HEK293 (cell line): ENCODE data around the gene SLBP.

Experiments
- CTCF ChIA-PET: fragments of 350-600 bp; formaldehyde crosslinking; extraction: SDS; loops from one replicate; lab custom pipeline; 2021; ENCODE audit warnings: antibody characterized with exemption; lab: Yijun Ruan, JAX
- POLR2A ChIA-PET: fragments of 300-600 bp; formaldehyde crosslinking; extraction: SDS; loops from one replicate; lab custom pipeline; 2020; ENCODE audit warnings: antibody characterized with exemption, inconsistent platforms; lab: Yijun Ruan, JAX
- H3K27ac ChIP-seq: fragments of 200-500 bp; sonication (Bioruptor generic); 2 replicates; pipeline ENCODE4 v1.5.1; 2014; ENCODE audit warnings: low read depth, low read length, control low read depth, inconsistent platforms; ENCODE audit errors: extremely low read depth
- H3K36me3 ChIP-seq, 2 experiments: fragments of 200-500 bp in 1 of 2; sonication (Bioruptor generic) in 1 of 2; 1 replicate in 1 of 2; 2 replicates in 1 of 2; pipeline ENCODE4 v1.5.1; 2014 to 2017; ENCODE audit warnings: inconsistent platforms in 2 of 2, low read length in 2 of 2; ENCODE audit not compliant: control insufficient read depth in 2 of 2, insufficient read depth in 1 of 2
- H3K4me1 ChIP-seq: fragments of 200-500 bp; sonication (Bioruptor generic); 2 replicates; pipeline ENCODE4 v1.5.1; 2014; ENCODE audit warnings: mild to moderate bottlenecking, low read length, inconsistent platforms; ENCODE audit not compliant: control insufficient read depth, insufficient read depth
- H3K4me3 ChIP-seq: 2 replicates; pipeline ENCODE4 v1.5.1; 2011; ENCODE audit warnings: low read depth, mild to moderate bottlenecking, control low read depth, low read length, moderate library complexity
- H3K9me3 ChIP-seq: fragments of 200-500 bp; sonication (Bioruptor generic); 2 replicates; pipeline ENCODE4 v1.5.1; 2014; ENCODE audit warnings: low read depth, low read length, inconsistent platforms; ENCODE audit not compliant: control insufficient read depth, insufficient read depth
- FEZF1 ChIP-seq: fragments of 450-650 bp; formaldehyde crosslinking; IDR thresholded peaks from 2 replicates; pipeline ENCODE4 v1.5.1; 2016; ENCODE audit warnings: missing biosample characterization, missing genetic modification characterization
- SP2 ChIP-seq: fragments of 450-650 bp; formaldehyde crosslinking; IDR thresholded peaks from 2 replicates; pipeline ENCODE4 v1.5.1; 2016; ENCODE audit warnings: missing biosample characterization, missing genetic modification characterization
- ZNF202 ChIP-seq: fragments of 450-650 bp; formaldehyde crosslinking; IDR thresholded peaks from 2 replicates; pipeline ENCODE4 v1.5.1; 2016; ENCODE audit warnings: missing biosample characterization, missing genetic modification characterization, borderline replicate concordance
- ZNF391 ChIP-seq: fragments of 450-650 bp; formaldehyde crosslinking; IDR thresholded peaks from 2 replicates; pipeline ENCODE4 v1.5.1; 2016; ENCODE audit warnings: low read depth, missing biosample characterization, missing genetic modification characterization, borderline replicate concordance
- ZNF48 ChIP-seq: fragments of 450-650 bp; formaldehyde crosslinking; IDR thresholded peaks from 2 replicates; pipeline ENCODE4 v1.5.1; 2016; ENCODE audit warnings: missing biosample characterization, missing genetic modification characterization
- ZNF501 ChIP-seq: fragments of 450-650 bp; formaldehyde crosslinking; IDR thresholded peaks from 2 replicates; pipeline ENCODE4 v1.5.1; 2016; ENCODE audit warnings: missing biosample characterization, missing genetic modification characterization
- ZNF510 ChIP-seq: fragments of 450-650 bp; formaldehyde crosslinking; IDR thresholded peaks from 2 replicates; pipeline ENCODE4 v1.5.1; 2018; ENCODE audit warnings: mild to moderate bottlenecking, missing genetic modification characterization, missing biosample characterization; ENCODE audit not compliant: insufficient replicate concordance
- ZNF626 ChIP-seq: fragments of 450-650 bp; sonication (Bioruptor Pico); formaldehyde crosslinking; IDR thresholded peaks from 2 replicates; pipeline ENCODE4 v1.5.1; 2018; ENCODE audit warnings: missing biosample characterization, missing genetic modification characterization, inconsistent platforms
- TF ChIP-seq, protein P1 (sequence below): fragments of 450-650 bp; formaldehyde crosslinking; IDR thresholded peaks from 2 replicates; pipeline ENCODE4 v1.5.1; 2016; ENCODE audit warnings: missing biosample characterization, missing genetic modification characterization
- TF ChIP-seq, protein P2 (sequence below): fragments of 450-650 bp; formaldehyde crosslinking; IDR thresholded peaks from 2 replicates; pipeline ENCODE4 v1.5.1; 2016; ENCODE audit warnings: missing biosample characterization, missing genetic modification characterization, low read depth
- TF ChIP-seq, protein P3 (sequence below): IDR thresholded peaks from 2 replicates; pipeline ENCODE4 v1.6.1; 2011; ENCODE audit warnings: mild to moderate bottlenecking, low read depth, low read length, borderline replicate concordance
- TF ChIP-seq, protein P4 (sequence below): fragments of 450-650 bp; formaldehyde crosslinking; IDR thresholded peaks from 2 replicates; pipeline ENCODE4 v1.5.1; 2017; ENCODE audit warnings: missing biosample characterization, missing genetic modification characterization
- TF ChIP-seq, protein P5 (sequence below): fragments of 450-650 bp; formaldehyde crosslinking; IDR thresholded peaks from 2 replicates; pipeline ENCODE4 v1.5.1; 2017; ENCODE audit warnings: missing biosample characterization, mild to moderate bottlenecking, missing genetic modification characterization, moderate library complexity

Gene SLBP

DNA sequence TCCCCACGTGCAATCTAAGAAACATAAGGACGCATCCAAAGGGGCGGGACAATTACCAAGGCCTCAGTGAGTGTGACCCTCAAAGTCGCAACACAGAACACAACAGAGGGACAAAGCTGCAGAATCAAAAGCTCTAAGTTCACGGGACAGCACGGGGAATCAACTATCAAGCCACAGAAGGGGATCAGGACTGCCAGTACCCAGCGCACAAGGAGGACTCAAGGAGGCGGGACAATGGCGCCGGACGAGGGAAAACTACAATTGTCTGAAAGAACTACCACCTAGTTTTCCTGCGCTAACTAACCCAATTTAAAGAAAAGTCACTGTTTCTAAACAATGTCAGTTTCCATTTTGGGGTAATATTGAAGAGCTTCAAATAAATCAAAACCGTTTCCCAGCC is 29.3 kb downstream of the SLBP start (continued):
- no peak for TF ChIP-seq ZNF501 (tag by site-specific recombination)
- TF ChIP-seq ZNF510 (tag by site-specific recombination): no peak
- TF ChIP-seq ZNF626 (tag by site-specific recombination): no peak
- TF ChIP-seq, protein P1, sequence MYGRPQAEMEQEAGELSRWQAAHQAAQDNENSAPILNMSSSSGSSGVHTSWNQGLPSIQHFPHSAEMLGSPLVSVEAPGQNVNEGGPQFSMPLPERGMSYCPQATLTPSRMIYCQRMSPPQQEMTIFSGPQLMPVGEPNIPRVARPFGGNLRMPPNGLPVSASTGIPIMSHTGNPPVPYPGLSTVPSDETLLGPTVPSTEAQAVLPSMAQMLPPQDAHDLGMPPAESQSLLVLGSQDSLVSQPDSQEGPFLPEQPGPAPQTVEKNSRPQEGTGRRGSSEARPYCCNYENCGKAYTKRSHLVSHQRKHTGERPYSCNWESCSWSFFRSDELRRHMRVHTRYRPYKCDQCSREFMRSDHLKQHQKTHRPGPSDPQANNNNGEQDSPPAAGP (tag by site-specific recombination): no peak
- TF ChIP-seq, protein P2, sequence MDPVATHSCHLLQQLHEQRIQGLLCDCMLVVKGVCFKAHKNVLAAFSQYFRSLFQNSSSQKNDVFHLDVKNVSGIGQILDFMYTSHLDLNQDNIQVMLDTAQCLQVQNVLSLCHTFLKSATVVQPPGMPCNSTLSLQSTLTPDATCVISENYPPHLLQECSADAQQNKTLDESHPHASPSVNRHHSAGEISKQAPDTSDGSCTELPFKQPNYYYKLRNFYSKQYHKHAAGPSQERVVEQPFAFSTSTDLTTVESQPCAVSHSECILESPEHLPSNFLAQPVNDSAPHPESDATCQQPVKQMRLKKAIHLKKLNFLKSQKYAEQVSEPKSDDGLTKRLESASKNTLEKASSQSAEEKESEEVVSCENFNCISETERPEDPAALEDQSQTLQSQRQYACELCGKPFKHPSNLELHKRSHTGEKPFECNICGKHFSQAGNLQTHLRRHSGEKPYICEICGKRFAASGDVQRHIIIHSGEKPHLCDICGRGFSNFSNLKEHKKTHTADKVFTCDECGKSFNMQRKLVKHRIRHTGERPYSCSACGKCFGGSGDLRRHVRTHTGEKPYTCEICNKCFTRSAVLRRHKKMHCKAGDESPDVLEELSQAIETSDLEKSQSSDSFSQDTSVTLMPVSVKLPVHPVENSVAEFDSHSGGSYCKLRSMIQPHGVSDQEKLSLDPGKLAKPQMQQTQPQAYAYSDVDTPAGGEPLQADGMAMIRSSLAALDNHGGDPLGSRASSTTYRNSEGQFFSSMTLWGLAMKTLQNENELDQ (tag by site-specific recombination): no peak
- TF ChIP-seq, all 188 proteins: peak for 0

DNA sequence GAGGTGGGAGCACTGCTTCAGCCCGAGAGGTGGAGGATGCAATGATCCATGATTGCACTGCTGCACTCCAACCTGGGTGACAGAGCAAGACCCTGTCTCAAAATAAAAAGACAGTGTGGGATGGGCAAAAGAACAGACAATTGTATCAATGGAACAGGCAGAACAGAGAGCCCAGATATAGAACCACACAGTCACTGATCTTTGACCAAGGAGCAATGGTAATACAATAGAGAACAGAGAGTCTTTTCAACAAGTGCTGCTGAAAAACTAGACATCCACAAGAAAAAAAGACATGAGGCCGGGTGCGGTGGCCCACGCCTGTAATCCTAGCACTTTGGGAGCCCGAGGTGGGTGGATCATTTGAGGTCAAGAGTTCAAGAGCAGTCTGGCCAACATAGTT is 33.9 kb downstream of the SLBP start:
- no peak for TF ChIP-seq FEZF1 (tag by site-specific recombination)
- no peak for TF ChIP-seq ZNF48
- no peak for TF ChIP-seq ZNF202 (tag by site-specific recombination)
- no peak for TF ChIP-seq SP2 (tag by site-specific recombination)
- TF ChIP-seq, protein P3, sequence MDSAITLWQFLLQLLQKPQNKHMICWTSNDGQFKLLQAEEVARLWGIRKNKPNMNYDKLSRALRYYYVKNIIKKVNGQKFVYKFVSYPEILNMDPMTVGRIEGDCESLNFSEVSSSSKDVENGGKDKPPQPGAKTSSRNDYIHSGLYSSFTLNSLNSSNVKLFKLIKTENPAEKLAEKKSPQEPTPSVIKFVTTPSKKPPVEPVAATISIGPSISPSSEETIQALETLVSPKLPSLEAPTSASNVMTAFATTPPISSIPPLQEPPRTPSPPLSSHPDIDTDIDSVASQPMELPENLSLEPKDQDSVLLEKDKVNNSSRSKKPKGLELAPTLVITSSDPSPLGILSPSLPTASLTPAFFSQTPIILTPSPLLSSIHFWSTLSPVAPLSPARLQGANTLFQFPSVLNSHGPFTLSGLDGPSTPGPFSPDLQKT: no peak
- TF ChIP-seq, protein P4, sequence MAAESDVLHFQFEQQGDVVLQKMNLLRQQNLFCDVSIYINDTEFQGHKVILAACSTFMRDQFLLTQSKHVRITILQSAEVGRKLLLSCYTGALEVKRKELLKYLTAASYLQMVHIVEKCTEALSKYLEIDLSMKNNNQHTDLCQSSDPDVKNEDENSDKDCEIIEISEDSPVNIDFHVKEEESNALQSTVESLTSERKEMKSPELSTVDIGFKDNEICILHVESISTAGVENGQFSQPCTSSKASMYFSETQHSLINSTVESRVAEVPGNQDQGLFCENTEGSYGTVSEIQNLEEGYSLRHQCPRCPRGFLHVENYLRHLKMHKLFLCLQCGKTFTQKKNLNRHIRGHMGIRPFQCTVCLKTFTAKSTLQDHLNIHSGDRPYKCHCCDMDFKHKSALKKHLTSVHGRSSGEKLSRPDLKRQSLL (tag by site-specific recombination): no peak
- H3K4me1 ChIP-seq: no peaks in the 10 kb centered on the region

DNA sequence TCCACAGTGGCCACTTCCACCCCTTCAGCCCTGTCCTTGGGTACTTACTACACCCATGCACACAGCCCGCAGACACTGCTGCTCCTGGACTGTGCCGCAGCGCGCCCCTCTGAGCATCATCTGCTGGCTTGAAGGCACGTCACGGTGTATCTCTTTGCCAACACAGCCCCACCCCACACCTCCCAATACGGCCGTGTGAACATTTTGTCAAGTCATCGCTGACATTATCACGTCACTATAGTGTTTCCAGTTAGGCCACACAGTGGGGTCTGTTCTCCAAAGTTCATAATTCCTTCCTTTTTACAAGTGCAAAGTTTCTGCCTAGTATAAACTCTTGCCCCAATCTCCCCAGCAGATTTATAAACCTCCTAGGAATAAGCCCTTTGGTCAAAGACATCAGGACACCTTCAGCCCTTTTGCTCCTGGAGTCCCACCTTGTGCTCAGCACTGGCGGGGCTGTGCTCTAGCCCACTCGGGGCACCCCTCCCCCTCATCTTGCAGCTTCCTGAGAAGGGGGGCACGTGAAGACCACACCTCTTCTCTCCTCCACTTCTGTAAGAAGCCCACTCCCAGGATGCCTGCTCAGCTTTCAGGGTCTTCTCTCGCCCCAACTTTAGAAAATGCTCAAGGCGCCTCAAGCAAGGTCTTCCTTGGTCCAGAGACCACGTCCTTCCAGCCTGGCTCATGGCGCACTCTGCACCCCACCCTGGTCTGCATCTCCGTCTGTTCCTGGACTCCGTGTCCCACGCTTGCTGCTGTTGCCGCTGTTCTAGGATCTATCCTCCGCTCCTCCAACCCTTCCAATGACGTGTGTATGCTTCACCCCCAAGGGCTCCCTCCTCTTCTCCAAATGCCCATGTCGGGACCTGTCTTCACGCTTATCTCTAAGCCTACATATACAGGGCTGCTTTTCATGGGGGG is 35.3 kb downstream of the SLBP start:
- H3K4me1 ChIP-seq: no peaks in the 10 kb centered on the region
- CTCF ChIA-PET: no interaction called here
- H3K27ac ChIP-seq: no peak overlapping the region
- H3K4me3 ChIP-seq: no peak overlapping the region
- no peaks in the 10 kb centered on the region for H3K36me3 ChIP-seq
- POLR2A ChIA-PET: no interaction called here
- no peak for TF ChIP-seq ZNF391 (tag by site-specific recombination)
- TF ChIP-seq, protein P5, sequence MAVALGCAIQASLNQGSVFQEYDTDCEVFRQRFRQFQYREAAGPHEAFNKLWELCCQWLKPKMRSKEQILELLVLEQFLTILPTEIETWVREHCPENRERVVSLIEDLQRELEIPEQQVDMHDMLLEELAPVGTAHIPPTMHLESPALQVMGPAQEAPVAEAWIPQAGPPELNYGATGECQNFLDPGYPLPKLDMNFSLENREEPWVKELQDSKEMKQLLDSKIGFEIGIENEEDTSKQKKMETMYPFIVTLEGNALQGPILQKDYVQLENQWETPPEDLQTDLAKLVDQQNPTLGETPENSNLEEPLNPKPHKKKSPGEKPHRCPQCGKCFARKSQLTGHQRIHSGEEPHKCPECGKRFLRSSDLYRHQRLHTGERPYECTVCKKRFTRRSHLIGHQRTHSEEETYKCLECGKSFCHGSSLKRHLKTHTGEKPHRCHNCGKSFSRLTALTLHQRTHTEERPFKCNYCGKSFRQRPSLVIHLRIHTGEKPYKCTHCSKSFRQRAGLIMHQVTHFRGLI (tag by site-specific recombination): peak; percentile 23; the same call in 1 of the 2 replicates
- TF ChIP-seq, all 188 proteins: peak for 1
- H3K9me3 ChIP-seq: no peaks in the 10 kb centered on the region

More for the DNA sequence above, 33.9 kb downstream of the SLBP start:
- CTCF ChIA-PET: no interaction called here
- no peak overlapping the region for H3K27ac ChIP-seq
- H3K9me3 ChIP-seq: no peaks in the 10 kb centered on the region
- H3K36me3 ChIP-seq: no peaks in the 10 kb centered on the region
- POLR2A ChIA-PET: no interaction called here
- no peak overlapping the region for H3K4me3 ChIP-seq
